ENCODE data around the gene CPA4.

- TF ChIP-seq CTCF (IDR thresholded peaks at IDR 0.05) (no peak), POLR2A (IDR thresholded peaks at IDR 0.05) (no peak)
Measured at GRCh38 chr7:130288829-130289228, 4.1 kb upstream of the CPA4 start.

Data from Peyer's patch (tissue), 4 donors.